HG03039 (cell line): ENCODE data around the gene IFT88.

Experiments used
- ATAC-seq: cut with Tn5 transposase; IDR thresholded peaks from one replicate; pipeline ENCODE4 v1.9.1; 2021; ENCODE audit warnings: mild to moderate bottlenecking, moderate library complexity; ENCODE audit not compliant: unreplicated experiment

IFT88 gene

DNA sequence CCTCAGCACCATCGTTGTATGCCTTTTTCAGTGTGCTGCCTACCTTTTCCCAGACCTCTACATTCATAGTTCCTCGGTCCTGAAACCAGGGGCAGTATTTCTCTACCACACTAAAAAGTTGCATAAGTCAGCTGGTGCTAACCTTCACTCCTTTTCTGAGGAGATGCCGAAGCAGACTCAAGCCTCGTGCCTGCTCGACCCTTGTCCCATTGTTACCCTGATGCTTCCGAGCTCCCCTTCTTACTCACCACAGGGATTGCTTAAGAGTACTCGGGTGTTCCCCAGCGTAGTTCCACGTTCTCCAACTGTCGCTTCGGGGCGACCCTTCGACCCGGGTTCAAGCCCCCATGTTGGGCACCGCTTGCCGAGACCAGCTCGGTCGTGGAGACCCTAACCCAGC, 117.6 kb downstream of the IFT88 start:
- no peak for ATAC-seq

DNA sequence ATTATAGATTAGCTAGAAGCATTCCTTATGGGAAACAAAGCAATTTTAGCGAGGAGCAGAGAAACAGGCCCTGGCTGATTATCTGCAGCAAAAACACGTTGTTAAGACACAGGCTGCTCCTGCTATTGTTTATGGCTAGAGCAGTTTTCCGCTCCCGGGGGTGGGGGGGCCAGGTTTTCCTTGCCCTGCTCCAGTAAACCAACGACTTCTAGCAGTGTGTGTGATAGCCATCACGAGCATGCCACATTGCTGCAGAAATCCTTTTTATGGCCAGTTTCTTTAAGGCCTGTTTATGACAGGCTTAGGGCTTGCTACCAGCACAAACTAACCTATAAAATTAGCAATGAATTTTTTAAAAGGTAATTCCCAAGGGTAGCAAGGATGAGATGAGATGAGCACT, 118.1 kb downstream of the IFT88 start:
- ATAC-seq, result no peak

DNA sequence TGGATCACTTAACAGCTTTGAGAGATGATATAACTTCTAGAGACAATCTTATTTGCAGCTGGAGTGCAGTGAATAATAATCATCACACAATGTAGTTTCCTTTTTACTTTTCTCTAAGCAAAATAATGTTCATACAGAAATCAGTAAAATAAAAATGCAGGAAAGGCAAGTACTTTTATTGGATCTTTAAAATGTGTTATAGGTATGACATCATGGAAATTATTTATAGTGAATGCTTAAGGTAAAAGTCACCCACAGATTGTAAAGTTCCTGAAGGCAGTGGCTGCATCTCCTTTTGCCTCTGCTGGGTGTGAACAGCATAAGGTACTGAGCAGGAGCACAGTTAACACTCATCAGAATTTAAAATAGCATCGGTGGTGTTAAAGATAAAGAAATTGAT, 119.2 kb downstream of the IFT88 start:
- ATAC-seq, result no peak

DNA sequence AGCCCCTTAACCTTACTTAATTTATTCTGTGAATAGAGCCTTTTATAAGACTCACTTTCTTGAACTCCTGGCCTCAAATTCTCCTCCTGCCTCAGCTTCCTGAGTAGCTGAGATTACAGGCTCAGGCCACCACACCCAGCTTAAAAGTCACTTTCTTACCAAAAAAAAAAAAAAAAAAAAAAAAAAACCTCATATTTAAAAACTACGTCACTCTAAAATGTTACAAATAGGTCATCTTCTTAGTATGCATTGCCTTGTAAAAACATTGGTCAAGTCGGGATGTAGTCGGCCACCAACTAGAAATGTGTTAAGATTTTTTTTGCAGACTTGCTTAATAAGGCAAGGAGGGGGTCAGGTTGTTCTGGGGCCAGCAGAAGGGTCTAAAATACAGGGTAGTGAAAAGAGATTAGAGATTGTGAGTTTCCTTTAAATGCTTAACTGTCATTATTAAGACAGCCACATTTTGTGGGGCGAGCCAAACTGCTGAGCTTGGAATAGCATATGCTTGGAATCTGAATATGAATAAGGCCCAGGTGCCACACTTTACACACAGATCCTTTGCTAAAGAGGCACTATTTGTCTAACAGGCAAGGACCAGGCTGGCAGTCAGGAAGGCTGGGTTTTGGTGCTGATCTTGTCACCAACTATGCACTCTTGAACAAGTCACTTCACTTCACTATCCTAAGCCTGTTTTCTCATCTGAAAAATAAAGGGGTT, 120.1 kb downstream of the IFT88 start:
- ATAC-seq, result no peak

DNA sequence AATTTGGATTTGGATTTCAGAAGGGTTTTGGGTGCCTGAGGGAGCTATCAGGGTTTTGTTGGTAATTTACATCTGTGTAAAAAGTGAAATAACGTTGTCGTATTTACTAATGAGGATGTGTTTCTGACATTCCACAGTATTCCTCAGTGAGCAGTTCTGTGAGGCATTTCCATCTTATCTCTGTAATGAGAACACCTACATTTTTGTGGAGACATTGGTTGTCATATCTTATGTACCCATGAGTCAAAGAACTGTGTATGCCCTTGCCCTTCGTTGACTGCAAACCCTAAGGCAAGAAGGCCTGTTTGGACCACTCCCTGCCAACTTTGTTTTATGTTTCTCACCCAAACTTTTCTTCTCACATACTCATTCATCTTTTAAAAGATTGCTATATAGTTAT, 122.3 kb downstream of the IFT88 start:
- ATAC-seq, result no peak

DNA sequence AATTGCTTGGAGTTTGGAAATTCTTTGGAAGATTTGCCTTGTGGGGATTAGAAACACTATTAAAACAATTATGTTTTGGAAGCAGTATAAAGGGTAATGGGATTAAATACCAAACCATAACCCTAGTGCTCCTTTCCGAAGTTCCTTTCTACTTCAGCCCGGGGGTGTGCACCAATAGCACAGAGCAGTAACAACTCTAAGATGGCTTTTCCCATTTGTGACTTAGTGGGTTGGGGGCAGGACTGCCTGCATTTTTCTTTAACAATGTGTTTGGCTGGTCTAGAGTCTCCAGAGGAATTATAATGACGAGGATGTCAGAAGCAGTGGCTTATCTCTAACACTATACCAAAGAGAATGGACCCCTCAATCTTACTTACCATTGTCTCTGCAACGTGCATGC, 124.7 kb downstream of the IFT88 start:
- no peak for ATAC-seq

DNA sequence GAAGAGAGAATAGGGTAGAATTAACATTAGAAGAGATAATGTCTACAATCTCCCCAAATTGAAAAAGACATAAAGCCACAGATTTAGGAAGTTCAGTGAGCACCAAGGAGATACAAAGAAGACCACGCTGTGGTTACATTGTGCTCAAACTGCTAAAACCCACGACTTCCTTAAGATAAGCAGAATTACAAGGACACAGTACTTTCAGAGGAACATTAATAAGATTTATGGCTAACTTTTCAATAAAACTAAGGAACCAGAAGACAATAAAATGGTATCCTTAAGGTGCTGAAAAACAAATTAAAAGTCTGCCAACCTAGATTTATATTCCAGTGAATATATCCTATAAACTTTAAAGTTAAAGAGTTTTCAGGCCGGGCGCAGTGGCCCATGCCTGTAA, 129.1 kb downstream of the IFT88 start:
- no peak for ATAC-seq

DNA sequence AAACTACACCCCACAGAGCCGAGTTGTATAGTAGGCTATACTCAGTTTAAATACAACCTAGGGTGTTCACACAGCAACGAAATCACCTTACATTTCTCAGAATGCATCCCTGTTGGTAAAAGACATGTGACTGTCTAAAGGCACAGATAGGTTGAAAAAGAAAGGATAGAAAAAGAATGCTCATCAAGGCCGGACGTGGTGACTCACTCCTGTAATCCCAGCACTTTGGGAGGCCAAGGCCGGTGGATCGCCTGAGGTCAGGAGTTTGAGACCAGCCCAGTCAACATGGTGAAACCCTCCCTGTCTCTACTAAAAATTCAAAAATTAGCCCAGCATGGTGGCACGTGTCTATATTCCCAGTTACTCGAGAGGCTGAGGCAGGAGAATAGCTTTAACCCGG, 132.8 kb downstream of the IFT88 start:
- no peak for ATAC-seq

DNA sequence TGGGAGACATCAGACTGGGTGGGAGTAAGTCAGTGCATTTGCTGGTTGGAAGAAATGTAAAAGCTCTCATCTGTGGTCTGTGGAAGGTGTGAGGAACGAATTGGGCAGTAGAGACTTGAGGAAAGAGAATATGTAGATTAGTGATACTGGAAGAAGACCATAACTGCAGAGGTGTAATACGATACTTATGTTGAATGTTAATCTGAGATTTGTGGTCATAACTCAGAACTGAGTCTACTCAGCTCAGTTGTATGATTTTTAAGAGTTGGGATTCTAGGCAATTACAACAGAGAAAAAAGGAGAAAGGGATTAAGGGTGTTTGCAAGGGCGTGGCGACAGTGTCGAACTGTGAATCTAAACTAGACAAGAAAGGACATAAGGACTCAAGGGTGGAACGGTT, 133.3 kb downstream of the IFT88 start:
- ATAC-seq, result no peak

DNA sequence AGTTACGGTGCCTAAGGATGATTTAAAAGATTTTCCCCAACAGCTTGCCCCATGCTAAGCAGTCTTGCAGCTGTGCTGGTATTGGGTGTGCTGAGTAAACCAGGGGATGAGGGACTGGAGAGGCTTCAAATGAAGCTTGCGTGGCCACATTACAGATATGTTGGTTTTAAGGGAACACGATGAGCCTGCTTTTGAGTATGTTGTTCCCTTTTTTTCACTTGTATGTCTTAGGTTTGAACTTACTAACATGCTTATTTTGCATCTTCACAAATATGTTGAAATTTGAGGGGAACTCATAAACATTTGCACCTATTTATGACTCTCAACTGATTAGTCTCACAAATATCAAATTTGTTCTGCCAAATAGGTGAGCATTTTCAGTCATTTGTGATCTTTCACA, 134.5 kb downstream of the IFT88 start:
- ATAC-seq, result no peak

DNA sequence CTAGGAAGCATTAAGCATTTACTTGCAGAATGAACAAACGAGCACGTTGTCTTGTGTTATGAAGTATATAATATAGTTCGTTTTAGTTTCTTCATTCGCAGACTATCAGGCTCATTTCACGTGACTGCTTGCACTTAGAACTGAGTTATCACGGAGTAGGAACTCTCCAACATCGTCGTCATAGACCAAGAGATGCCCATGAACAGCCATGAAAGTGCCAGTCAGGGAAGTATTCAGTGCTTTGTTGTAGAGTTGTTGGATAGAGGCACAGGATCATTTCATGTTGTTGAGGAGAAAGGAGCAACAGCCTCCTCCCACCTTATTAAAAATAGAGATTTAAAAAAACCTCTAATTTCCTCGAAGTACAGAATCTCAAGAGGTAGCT, 135.6 kb downstream of the IFT88 start:
- no peak for ATAC-seq

DNA sequence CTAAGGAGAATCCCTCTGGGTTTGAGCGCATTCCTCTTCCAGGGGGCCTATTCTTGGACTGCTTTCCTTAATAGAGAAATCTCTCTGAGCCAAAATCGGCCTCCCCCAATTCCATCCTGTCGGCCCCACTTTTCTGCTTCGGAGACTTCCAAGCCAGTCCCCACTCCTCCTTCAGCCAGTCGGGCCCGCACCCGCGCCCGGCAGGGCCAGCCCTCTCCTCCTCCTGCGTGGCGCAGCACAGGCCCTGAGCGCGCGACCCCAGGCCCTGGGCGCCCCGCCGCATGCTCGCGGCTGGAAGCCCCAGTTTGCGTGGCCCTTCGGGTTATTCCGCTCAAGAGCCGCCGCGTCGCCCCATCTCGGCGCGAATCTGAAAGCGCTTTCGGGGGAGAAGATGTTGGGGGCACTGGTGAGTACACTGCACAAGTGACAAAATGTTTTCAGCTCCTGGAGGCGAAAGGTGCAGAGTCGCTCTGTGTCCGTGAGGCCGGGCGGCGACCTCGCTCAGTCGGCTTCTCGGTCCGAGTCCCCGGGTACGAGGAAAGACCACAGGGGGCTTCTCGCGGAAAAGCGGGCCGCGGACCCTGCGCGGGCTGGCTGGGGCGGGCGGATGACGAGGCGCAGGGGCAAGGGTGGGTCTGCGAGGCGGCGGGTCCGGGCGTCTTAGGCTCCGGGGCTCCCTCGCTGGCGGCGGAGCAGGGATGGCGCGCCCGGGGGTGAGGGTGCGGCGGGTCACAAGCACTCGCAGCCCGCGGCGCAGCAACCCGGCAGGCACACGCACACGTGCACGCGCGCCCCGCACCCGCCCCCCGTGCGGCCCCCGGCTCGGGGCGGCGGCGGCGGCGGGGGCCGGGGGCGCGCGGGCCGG, 136.2 kb downstream of the IFT88 start, which contains the start of gene IL17D:
Gene IL17D, plus strand, starts transcription at position 785 of the 865 bp plus-strand sequence. CDS start 303 bp downstream, outside the sequence.
- ATAC-seq, result peak; percentile 32

DNA sequence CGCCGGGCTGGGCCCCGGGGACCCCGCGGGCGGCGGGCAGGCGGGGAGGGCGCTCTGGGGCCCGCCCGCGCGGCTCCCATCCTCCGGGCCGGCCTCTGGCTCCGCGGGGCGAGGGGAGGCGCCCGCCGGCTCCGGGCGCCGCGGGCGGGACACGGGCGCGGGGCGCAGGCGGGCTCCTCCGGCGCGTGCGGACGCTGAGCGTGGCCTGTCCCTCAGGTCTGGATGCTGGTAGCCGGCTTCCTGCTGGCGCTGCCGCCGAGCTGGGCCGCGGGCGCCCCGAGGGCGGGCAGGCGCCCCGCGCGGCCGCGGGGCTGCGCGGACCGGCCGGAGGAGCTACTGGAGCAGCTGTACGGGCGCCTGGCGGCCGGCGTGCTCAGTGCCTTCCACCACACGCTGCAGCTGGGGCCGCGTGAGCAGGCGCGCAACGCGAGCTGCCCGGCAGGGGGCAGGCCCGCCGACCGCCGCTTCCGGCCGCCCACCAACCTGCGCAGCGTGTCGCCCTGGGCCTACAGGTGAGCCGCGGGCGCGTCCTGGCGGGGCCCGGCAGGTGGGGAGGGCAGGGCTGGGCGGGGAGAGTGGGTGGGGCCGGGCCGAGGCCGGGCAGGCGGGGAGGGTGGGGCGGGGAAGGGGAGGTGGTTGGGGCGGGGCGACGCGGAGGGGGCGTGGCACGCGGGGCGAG, 137.0 kb downstream of the IFT88 start:
- peak; percentile 78 for ATAC-seq

DNA sequence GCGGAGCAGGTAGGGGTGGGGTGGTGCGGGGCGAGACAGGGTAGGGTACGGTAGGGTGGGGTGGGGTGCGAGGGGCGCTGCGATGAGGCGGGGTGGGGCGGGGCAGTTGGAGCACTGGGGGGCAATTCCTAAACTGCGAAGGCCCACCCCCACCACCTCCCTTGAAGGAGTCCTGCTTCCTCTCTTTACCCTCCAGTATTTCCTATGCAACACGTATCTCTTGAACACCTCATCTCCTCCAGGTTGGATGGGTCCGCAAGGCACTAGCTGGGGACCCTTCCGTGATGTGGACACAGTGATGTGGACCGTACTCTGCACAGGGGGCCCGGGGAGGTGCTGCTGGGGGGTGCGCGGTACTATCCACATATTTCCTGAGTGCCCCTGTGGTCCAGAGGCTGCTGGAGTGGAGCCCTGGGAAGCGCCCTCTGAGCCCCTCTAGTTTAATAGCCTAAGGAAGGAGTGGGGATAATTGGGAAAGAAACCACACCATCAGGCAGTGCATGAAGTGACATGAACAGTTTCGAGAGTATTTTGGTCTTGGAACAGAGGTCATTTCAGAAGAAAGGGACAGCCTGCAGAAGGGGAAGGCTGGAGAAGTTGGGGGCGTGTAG, 137.6 kb downstream of the IFT88 start:
- no peak for ATAC-seq

DNA sequence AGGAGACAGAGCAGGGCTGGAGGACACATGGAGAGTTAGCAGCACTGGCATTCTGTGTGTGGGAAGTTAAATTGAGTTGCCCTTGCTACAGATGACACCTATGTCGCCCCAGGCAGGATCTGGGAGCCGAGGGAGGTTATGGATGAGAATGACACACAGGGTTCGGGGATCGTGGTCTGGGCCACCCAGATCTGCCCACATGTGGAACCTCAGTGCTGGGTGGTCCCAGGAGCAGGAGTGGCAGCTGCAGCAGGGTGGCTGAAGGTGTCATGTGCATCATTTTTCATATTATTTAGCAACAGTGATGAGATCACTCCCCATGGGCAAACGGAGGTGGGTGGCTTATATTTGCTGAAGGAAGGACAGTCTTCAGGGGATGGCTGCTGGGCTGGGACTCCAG, 139.7 kb downstream of the IFT88 start:
- ATAC-seq, result no peak

DNA sequence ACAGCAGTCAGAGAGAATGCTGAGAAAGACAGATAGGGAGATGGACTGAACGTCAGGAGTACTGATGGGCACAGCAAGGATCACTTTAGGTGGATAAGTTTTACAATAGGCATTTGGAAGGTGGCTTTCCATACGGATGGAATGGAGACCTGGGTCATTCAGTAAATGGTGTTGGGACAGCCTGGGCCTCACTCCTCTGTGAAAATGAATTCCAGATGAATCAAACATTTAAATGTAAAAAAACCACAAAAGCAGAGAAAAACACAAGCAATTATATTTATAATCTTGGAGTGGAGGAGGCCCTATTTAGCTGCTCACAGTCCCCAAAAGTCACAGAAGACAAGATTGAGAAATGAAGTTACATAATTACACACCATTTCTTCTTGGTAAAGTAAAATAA, 141.3 kb downstream of the IFT88 start:
- ATAC-seq, result no peak

DNA sequence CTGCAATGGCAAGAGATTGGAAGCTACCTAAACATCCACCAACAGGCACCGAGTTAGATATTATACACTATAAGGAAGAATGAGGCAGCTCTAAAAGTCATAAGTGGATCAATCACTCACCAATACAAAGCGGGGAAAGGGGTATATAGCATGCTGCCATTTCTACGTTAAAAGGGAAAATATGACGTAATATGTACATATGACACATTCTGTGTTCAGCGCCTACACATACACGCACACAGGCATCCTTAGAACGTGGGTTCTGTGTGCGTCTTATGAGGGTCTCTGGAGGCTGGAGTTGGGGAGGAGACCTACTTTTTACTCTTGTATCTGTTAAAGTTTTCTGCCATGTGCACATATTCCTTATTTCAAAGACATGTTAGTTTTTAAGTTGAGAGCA, 142.4 kb downstream of the IFT88 start:
- ATAC-seq, result no peak

DNA sequence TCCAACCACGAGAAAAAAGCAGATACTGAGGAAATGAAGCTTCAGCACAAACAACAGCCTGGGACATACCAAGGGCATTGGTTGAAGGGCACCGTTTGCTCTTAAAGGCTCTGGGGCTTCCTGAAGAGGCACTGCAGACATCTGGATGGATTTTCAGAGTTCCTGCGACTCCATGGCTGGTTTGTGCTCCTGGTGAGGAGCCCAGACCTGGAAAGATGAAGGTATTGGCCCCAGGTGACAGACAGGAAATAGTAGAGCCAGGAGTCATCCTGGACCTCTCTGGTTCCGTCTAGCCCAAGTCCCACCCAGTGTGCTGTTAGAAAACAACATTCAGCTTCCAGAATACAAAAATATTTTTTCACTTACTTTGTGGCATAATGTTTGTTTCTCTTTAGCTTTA, 142.8 kb downstream of the IFT88 start:
- ATAC-seq, result no peak

DNA sequence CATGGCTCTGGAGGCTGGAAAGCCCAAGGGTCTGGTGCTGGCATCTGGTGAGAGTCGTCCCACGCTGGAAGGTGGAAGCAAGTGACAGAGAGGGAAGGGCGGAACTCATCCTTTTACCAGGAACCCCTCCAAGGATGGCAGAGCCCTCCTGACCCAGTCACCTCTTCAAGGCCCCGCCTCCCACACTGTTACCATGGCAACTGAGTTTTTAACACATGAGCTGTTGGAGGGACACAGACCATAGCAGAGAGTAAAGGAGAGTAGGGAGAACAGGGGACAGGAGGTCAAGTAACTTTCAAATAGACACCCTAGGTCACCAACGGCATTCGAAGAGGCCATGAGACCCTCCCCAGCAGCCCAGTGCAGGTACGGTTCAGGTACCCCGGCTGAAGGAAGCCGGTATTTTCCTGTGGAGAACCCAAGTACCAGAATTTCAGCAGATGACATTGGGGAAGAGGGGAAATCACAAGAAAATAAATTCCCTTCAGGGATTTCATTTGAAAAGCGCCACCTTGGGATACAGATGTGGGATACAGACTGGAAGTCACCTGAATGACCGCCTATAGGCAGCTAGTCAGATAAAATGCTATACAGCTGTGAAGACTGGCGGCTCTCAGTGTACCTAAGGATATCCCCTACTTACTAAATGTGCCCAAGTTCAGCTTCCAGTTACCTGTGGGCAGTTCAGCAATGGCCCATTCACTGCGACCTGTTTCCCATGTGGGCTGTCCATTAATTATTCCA, 144.5 kb downstream of the IFT88 start:
- ATAC-seq, result no peak

DNA sequence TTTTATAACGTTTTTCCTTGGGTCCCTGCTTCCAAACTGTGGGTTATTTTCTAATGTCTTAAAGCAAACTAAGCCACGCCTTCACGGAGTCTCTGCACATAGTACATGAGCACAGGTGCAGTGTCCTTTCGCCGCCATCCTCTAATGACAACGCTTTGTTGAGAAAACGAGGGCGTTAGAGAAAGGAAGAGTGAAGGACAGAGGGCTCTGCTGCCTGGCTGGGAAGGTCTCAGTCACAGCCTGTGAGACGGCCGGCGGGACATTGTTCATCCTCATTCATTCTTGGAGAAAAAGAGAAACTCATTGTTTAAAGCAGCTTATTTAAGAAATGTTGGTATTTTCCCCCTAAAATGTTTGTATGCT, 146.0 kb downstream of the IFT88 start:
- no peak for ATAC-seq

DNA sequence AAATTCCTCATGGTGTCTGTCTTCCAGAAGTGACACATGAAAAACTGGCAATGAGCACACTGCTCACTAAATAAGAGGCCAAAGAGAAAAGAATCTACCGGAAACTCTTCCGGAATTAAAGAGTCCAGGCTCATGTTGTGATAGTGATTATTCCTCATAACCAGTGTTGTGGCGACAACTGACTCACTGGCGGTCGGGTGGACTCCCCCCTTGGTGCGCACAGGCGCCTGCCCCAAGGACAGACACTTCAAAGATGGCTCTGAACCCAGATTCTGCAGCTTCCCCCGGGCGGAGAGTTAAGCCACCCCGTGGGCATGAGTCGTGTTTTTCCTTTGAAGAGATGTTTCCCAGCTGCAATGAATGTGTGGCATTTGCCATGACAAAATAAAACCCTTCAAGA, 146.8 kb downstream of the IFT88 start:
- no peak for ATAC-seq
